ENCODE data around the gene SEC14L5.

GRCh38 chr16:4946917-4947316 is 11.2 kb upstream of the SEC14L5 start:
- TF ChIP-seq CTCF (IDR thresholded peaks at IDR 0.05) (no peak), EP300 (IDR thresholded peaks at IDR 0.05) (no peak)

Measured in suprapubic skin (tissue), 3 donors.